Skin of body (tissue), 2 donors: ENCODE data around the gene RHBDL2. TPM values are rescaled to one million over a fixed set of nuclear protein-coding genes. Genes with fewer than 3 reads are reported as not detected.

Experiments used
- small RNA-seq: library from RNA; depleted of rRNA; stranded (forward); fragments of <200 nt; gene quantifications from one replicate; pipeline ENCODE3, GENCODE V24; 2014; ENCODE audit warnings: low replicate concordance
- total RNA-seq: library from RNA; depleted of rRNA; stranded (reverse); fragments of >200 nt; gene quantifications from one replicate; pipeline ENCODE4 v1.2.3, GENCODE V29; 2014

RHBDL2 gene
- total RNA-seq, 1 donor from 2014 or later = 2.2 TPM

Small RNA genes lying within 50 kb of the gene (small RNA-seq; reads per million reads assigned to genes)
- gene GJA9-MYCBP = not detected
- gene RF00019 = not detected
- not detected for gene RNU6-605P

Other genes starting within 250 kb of the RHBDL2 start
- gene RRAGC, start 82.1 kb downstream of the RHBDL2 start, total RNA-seq = 26.8 TPM
- gene MYCBP, start 68.5 kb downstream of the RHBDL2 start, total RNA-seq = 7.5 TPM
- gene GJA9, start 60.2 kb downstream of the RHBDL2 start, total RNA-seq = not detected
- 31.9 TPM for gene AKIRIN1, start 49.4 kb upstream of the RHBDL2 start, total RNA-seq
- gene NDUFS5, start 84.5 kb upstream of the RHBDL2 start, total RNA-seq = 299 TPM